Keratinocyte (primary cell): Measurements from ENCODE around the gene KCNH1. TPM values are rescaled to one million over a fixed set of nuclear protein-coding genes. Genes with fewer than 3 reads are reported as not detected.

Experiments
- DNase-seq: peaks from one replicate; pipeline ENCODE4 v3.0.0-alpha.2; 2011; ENCODE audit warnings: low read depth, missing footprints, low spot score
- FAIRE-seq: peaks from 2 replicates; lab custom pipeline; 2011; peaks lifted over from hg19 to GRCh38; lab: Jason Lieb, UNC
- H2AFZ ChIP-seq: 2 replicates; pipeline ENCODE4 v1.6.0; 2012; ENCODE audit warnings: low read length, control low read depth, inconsistent platforms; ENCODE audit not compliant: control insufficient read depth
- H3K27ac ChIP-seq: 2 replicates; pipeline ENCODE4 v1.5.1; 2011; ENCODE audit warnings: low read length; ENCODE audit not compliant: control insufficient read depth, insufficient read depth
- H3K27me3 ChIP-seq: 3 replicates; pipeline ENCODE4 v1.6.0; 2011; ENCODE audit warnings: low read length; ENCODE audit not compliant: control insufficient read depth, insufficient read depth; ENCODE audit errors: extremely low read depth
- H3K36me3 ChIP-seq, 2 experiments: 2 replicates in 1 of 2; 3 replicates in 1 of 2; pipeline ENCODE4 v1.5.1; 2011; ENCODE audit warnings: low read length in 2 of 2, mild to moderate bottlenecking in 1 of 2; ENCODE audit not compliant: control insufficient read depth in 2 of 2, insufficient read depth in 2 of 2; ENCODE audit errors: extremely low read depth in 1 of 2
- H3K4me1 ChIP-seq: 3 replicates; pipeline ENCODE4 v1.5.1; 2011; ENCODE audit warnings: low read length; ENCODE audit not compliant: control insufficient read depth, insufficient read depth; ENCODE audit errors: extremely low read depth
- H3K4me2 ChIP-seq: 3 replicates; pipeline ENCODE4 v1.6.0; 2011; ENCODE audit warnings: low read depth, low read length; ENCODE audit not compliant: control insufficient read depth, insufficient read depth; ENCODE audit errors: extremely low read depth
- H3K4me3 ChIP-seq, 3 experiments: fragments of 200-600 bp in 1 of 3; sonication (generic) in 1 of 3; 2 replicates in 2 of 3; 3 replicates in 1 of 3; pipeline ENCODE4 v1.5.1; 2011 to 2016; ENCODE audit warnings: low read length in 3 of 3, mild to moderate bottlenecking in 3 of 3, control low read depth in 2 of 3, inconsistent platforms in 1 of 3, low read depth in 1 of 3, mixed read lengths in 1 of 3, mixed run types in 1 of 3, moderate library complexity in 1 of 3; ENCODE audit not compliant: control insufficient read depth in 2 of 3, insufficient read depth in 2 of 3; ENCODE audit errors: extremely low read depth in 1 of 3
- H3K79me2 ChIP-seq: 2 replicates; pipeline ENCODE4 v1.6.0; 2012; ENCODE audit warnings: low read length; ENCODE audit not compliant: control insufficient read depth, insufficient read depth
- H3K9ac ChIP-seq: 3 replicates; pipeline ENCODE4 v1.6.0; 2011; ENCODE audit warnings: low read length; ENCODE audit not compliant: control insufficient read depth, insufficient read depth; ENCODE audit errors: extremely low read depth
- H3K9me1 ChIP-seq: 3 replicates; pipeline ENCODE4 v1.6.0; 2011; ENCODE audit warnings: low read length; ENCODE audit not compliant: control insufficient read depth, insufficient read depth; ENCODE audit errors: extremely low read depth
- H3K9me3 ChIP-seq: 2 replicates; pipeline ENCODE4 v1.5.1; 2012; ENCODE audit warnings: low read depth, low read length; ENCODE audit not compliant: control insufficient read depth
- H4K20me1 ChIP-seq: 3 replicates; pipeline ENCODE4 v1.6.0; 2011; ENCODE audit warnings: low read length; ENCODE audit not compliant: control insufficient read depth, insufficient read depth; ENCODE audit errors: extremely low read depth
- CTCF ChIP-seq, 3 experiments: IDR thresholded peaks in 1 of 3; conservative IDR thresholded peaks in 1 of 3; optimal IDR thresholded peaks in 1 of 3; 2 replicates in 2 of 3; 3 replicates in 1 of 3; pipeline versions ENCODE3 to v1.5.1; 2011; ENCODE audit warnings: low read length in 3 of 3, mild to moderate bottlenecking in 3 of 3, moderate library complexity in 2 of 3, control low read depth in 1 of 3, inconsistent platforms in 1 of 3; ENCODE audit not compliant: insufficient read depth in 2 of 3; ENCODE audit errors: extremely low read depth in 1 of 3
- EZH2 ChIP-seq: IDR thresholded peaks from one replicate; pipeline ENCODE4 v1.6.1; 2012; ENCODE audit warnings: inconsistent platforms, mild to moderate bottlenecking, low read length, moderate library complexity
- dilution Hi-C: fragments of 300-500 bp; cut with MboI; formaldehyde crosslinking; loops from one replicate; pipeline ENCODE4 v1.7.0; 2020; ENCODE audit warnings: low sequenced_read_pairs; ENCODE audit not compliant: extremely low pct_ligation_motif_present
- polyA plus RNA-seq, 5 experiments: library from polyadenylated mRNA; depleted of rRNA in 3 of 5; stranded (reverse) in 3 of 5; stranded (forward) in 1 of 5; unstranded in 1 of 5; fragments of >200 nt; gene quantifications; 1 replicate in 1 of 5; 2 replicates in 3 of 5; 3 replicates in 1 of 5; pipeline versions ENCODE4 v1.2.1 to v1.2.3, GENCODE V29; 2011 to 2012; ENCODE audit warnings: missing spikeins in 2 of 5, low read depth in 1 of 5, low replicate concordance in 1 of 5

KCNH1 gene
- polyA plus RNA-seq, 1 donor (not counting 4 experiments of a cell fraction or from before 2014, with no cell fraction given) = not detected

- Histone ChIP-seq H3K9me3 (no peaks in the 10 kb centered on the region), H3K4me2 (no peak overlapping the region), H4K20me1 (no peaks in the 10 kb centered on the region), H3K27ac (no peak overlapping the region), H2AFZ (no peak overlapping the region), H3K36me3 (no peaks in the 10 kb centered on the region), H3K79me2 (no peaks in the 10 kb centered on the region), H3K9ac (no peak overlapping the region), H3K4me1 (no peaks in the 10 kb centered on the region), H3K9me1 (no peaks in the 10 kb centered on the region), H3K4me3 (no peak overlapping the region), H3K27me3 (no peaks in the 10 kb centered on the region)
- dilution Hi-C loops = no loop called here
- FAIRE-seq (no peak), DNase-seq (no peak)
- TF ChIP-seq CTCF (optimal IDR thresholded peaks at IDR 0.05 in 1 of 3, IDR thresholded peaks at IDR 0.05 in 1 of 3, conservative IDR thresholded peaks at IDR 0.05 in 1 of 3; ENCODE audit: extremely low read depth in 1 of 3, insufficient read depth in 2 of 3, low read length in 3 of 3) (no peak), EZH2 (no peak)
These were observed 354.7 kb downstream of the KCNH1 start for GRCh38 chr1:210779269-210779668.

- no peaks in the 10 kb centered on the region for H3K4me1 ChIP-seq
- no peaks in the 10 kb centered on the region for H3K27me3 ChIP-seq
- no peaks in the 10 kb centered on the region for H4K20me1 ChIP-seq
- no peak for DNase-seq
- no peak overlapping the region for H3K4me2 ChIP-seq
- H3K36me3 ChIP-seq = no peaks in the 10 kb centered on the region
- no peak for FAIRE-seq
- no peaks in the 10 kb centered on the region for H3K9me3 ChIP-seq
- TF ChIP-seq CTCF (optimal IDR thresholded peaks at IDR 0.05 in 1 of 3, IDR thresholded peaks at IDR 0.05 in 1 of 3, conservative IDR thresholded peaks at IDR 0.05 in 1 of 3; ENCODE audit: extremely low read depth in 1 of 3, insufficient read depth in 2 of 3, low read length in 3 of 3) = no peak
- no peak for TF ChIP-seq EZH2
- dilution Hi-C loops = no loop called here
- no peak overlapping the region for H3K9ac ChIP-seq
- H3K27ac ChIP-seq = no peak overlapping the region
- no peak overlapping the region for H2AFZ ChIP-seq
- no peaks in the 10 kb centered on the region for H3K79me2 ChIP-seq
- no peaks in the 10 kb centered on the region for H3K9me1 ChIP-seq
- H3K4me3 ChIP-seq = no peak overlapping the region
These were observed 356.0 kb downstream of the KCNH1 start for GRCh38 chr1:210777914-210778313.
